ENCODE measurements around the gene ALPK1.

GRCh38 chr4:112416464-112416863 is 119.3 kb downstream of the ALPK1 start:
- TF ChIP-seq POLR2A (IDR thresholded peaks at IDR 0.05; ENCODE audit: low read length) (no peak), GATA1 (IDR thresholded peaks at IDR 0.05; ENCODE audit: low read depth, low read length) (no peak)
